H1 (cell line): ENCODE results near the gene FMNL1. TPM values are rescaled to one million over a fixed set of nuclear protein-coding genes. Genes with fewer than 3 reads are reported as not detected.

Source experiments
- CTCF ChIA-PET: fragments of 300-600 bp; sonication (Branson Sonifier 250); formaldehyde crosslinking; loops from one replicate; lab custom pipeline; 2021; ENCODE audit not compliant: partially characterized antibody; lab: Charles Lee
- POLR2A ChIA-PET: fragments of 300-600 bp; sonication (Branson Sonifier 250); formaldehyde crosslinking; loops from one replicate; lab custom pipeline; 2021; ENCODE audit warnings: inconsistent platforms; ENCODE audit not compliant: partially characterized antibody; lab: Charles Lee
- DNase-seq, 2 experiments: peaks; one replicate each; pipeline versions ENCODE4 v3.0.0 to v3.0.0-alpha.2; 2010 to 2022; ENCODE audit warnings: low spot score in 2 of 2, low read depth in 1 of 2, mixed read lengths in 1 of 2
- FAIRE-seq: peaks from 2 replicates; lab custom pipeline; 2011; peaks lifted over from hg19 to GRCh38; lab: Jason Lieb, UNC
- H2AFZ ChIP-seq: 2 replicates; pipeline ENCODE4 v1.8.1; 2012; ENCODE audit warnings: low read length, inconsistent platforms
- H2AK5ac ChIP-seq: 2 replicates; pipeline ENCODE4 v1.6.1; 2013; ENCODE audit warnings: low read depth, low read length
- H2BK120ac ChIP-seq: replicated peaks from 2 replicates; pipeline ENCODE3; 2013; ENCODE audit warnings: low read depth, low read length, inconsistent platforms
- H2BK12ac ChIP-seq: 2 replicates; pipeline ENCODE4 v1.6.1; 2013; ENCODE audit warnings: low read depth, low read length
- H2BK15ac ChIP-seq: 2 replicates; pipeline ENCODE4 v1.6.1; 2013; ENCODE audit warnings: low read length
- H2BK20ac ChIP-seq: 2 replicates; pipeline ENCODE4 v1.6.1; 2013; ENCODE audit warnings: low read length
- H2BK5ac ChIP-seq: 2 replicates; pipeline ENCODE4 v1.6.1; 2013; ENCODE audit warnings: low read depth, low read length
- H3K14ac ChIP-seq: 2 replicates; pipeline ENCODE4 v1.6.1; 2013; ENCODE audit warnings: inconsistent platforms; ENCODE audit not compliant: insufficient read length
- H3K18ac ChIP-seq: 2 replicates; pipeline ENCODE4 v1.6.1; 2013; ENCODE audit warnings: low read length; ENCODE audit errors: extremely low read depth
- H3K23ac ChIP-seq: 2 replicates; pipeline ENCODE4 v1.6.1; 2013; ENCODE audit warnings: inconsistent platforms; ENCODE audit not compliant: insufficient read length
- H3K23me2 ChIP-seq: 2 replicates; pipeline ENCODE4 v1.6.1; 2013; ENCODE audit warnings: low read depth, low read length
- H3K27ac ChIP-seq: 2 replicates; pipeline ENCODE4 v1.6.1; 2011; ENCODE audit warnings: low read depth, low read length, inconsistent platforms
- H3K27me3 ChIP-seq, 4 experiments: replicated peaks in 1 of 4; 1 replicate in 1 of 4; 2 replicates in 3 of 4; pipeline versions ENCODE4 v1.6.1 to v1.8.1; 2011 to 2013; ENCODE audit warnings: low read length in 3 of 4, mild to moderate bottlenecking in 3 of 4, inconsistent platforms in 2 of 4, mixed read lengths in 2 of 4, moderate library complexity in 1 of 4; ENCODE audit not compliant: control insufficient read depth in 3 of 4, insufficient read depth in 3 of 4; ENCODE audit errors: extremely low read depth in 1 of 4
- H3K36me3 ChIP-seq, 4 experiments: 2 replicates each; pipeline versions ENCODE4 v1.6.1 to v1.8.1; 2011 to 2013; ENCODE audit warnings: mild to moderate bottlenecking in 4 of 4, low read length in 3 of 4, moderate library complexity in 2 of 4, control low read depth in 1 of 4, inconsistent platforms in 1 of 4; ENCODE audit not compliant: insufficient read depth in 4 of 4, control insufficient read depth in 2 of 4
- H3K4ac ChIP-seq: replicated peaks from 2 replicates; pipeline ENCODE3; 2013; ENCODE audit warnings: low read length, low read depth, mixed read lengths, inconsistent platforms; ENCODE audit not compliant: insufficient read length
- H3K4me1 ChIP-seq, 4 experiments: replicated peaks in 1 of 4; 1 replicate in 1 of 4; 2 replicates in 3 of 4; pipeline versions ENCODE4 v1.6.1 to v1.8.1; 2011 to 2013; ENCODE audit warnings: low read length in 3 of 4, inconsistent platforms in 2 of 4, mixed read lengths in 1 of 4; ENCODE audit not compliant: insufficient read depth in 4 of 4, control insufficient read depth in 3 of 4
- H3K4me2 ChIP-seq, 2 experiments: 2 replicates each; pipeline versions ENCODE4 v1.6.1 to v1.8.1; 2011 to 2013; ENCODE audit warnings: low read depth in 2 of 2, low read length in 2 of 2, control low read depth in 1 of 2, inconsistent platforms in 1 of 2, mild to moderate bottlenecking in 1 of 2; ENCODE audit not compliant: insufficient read depth in 1 of 2
- H3K4me3 ChIP-seq, 4 experiments: fragments of 200-600, 300-600 bp in 1 of 4; sonication (generic), shearing (Covaris generic), sonication (Bioruptor Twin) in 1 of 4; 2 replicates each; pipeline versions ENCODE4 v1.5.1 to v1.8.1; 2011 to 2016; ENCODE audit warnings: low read length in 4 of 4, low read depth in 3 of 4, control low read depth in 2 of 4, inconsistent platforms in 2 of 4, mild to moderate bottlenecking in 2 of 4, mixed read lengths in 1 of 4, moderate library complexity in 1 of 4; ENCODE audit not compliant: insufficient read depth in 2 of 4; ENCODE audit errors: extremely low read depth in 1 of 4
- H3K56ac ChIP-seq: replicated peaks from 2 replicates; pipeline ENCODE3; 2013; ENCODE audit warnings: low read depth, mild to moderate bottlenecking, mixed read lengths, low read length, inconsistent platforms; ENCODE audit not compliant: insufficient read length
- H3K79me1 ChIP-seq: 2 replicates; pipeline ENCODE4 v1.6.1; 2013; ENCODE audit warnings: low read depth, low read length, control low read depth
- H3K79me2 ChIP-seq, 2 experiments: 2 replicates each; pipeline versions ENCODE4 v1.6.1 to v1.8.1; 2012 to 2013; ENCODE audit warnings: low read length in 2 of 2, mild to moderate bottlenecking in 2 of 2, inconsistent platforms in 1 of 2; ENCODE audit not compliant: insufficient read depth in 2 of 2, control insufficient read depth in 1 of 2
- H3K9ac ChIP-seq, 4 experiments: replicated peaks in 1 of 4; 1 replicate in 1 of 4; 2 replicates in 3 of 4; pipeline versions ENCODE4 v1.6.1 to v1.8.1; 2011 to 2013; ENCODE audit warnings: low read depth in 3 of 4, low read length in 3 of 4, control low read depth in 2 of 4, mild to moderate bottlenecking in 2 of 4, moderate library complexity in 2 of 4, inconsistent platforms in 1 of 4; ENCODE audit errors: extremely low read depth in 1 of 4
- H3K9me3 ChIP-seq, 2 experiments: 2 replicates each; pipeline versions ENCODE4 v1.6.1 to v1.8.1; 2012 to 2013; ENCODE audit warnings: mild to moderate bottlenecking in 2 of 2, moderate library complexity in 2 of 2, control low read depth in 1 of 2, inconsistent platforms in 1 of 2, low read depth in 1 of 2, low read length in 1 of 2, mixed read lengths in 1 of 2; ENCODE audit not compliant: insufficient read depth in 2 of 2
- H4K20me1 ChIP-seq, 2 experiments: replicated peaks in 1 of 2; 2 replicates each; pipeline versions ENCODE3 to v1.8.1; 2011 to 2013; ENCODE audit warnings: inconsistent platforms in 2 of 2, low read length in 2 of 2, mild to moderate bottlenecking in 1 of 2; ENCODE audit not compliant: insufficient read depth in 2 of 2, control insufficient read depth in 1 of 2
- H4K5ac ChIP-seq: 2 replicates; pipeline ENCODE4 v1.6.1; 2013; ENCODE audit warnings: low read length, low read depth, mixed read lengths, inconsistent platforms; ENCODE audit not compliant: insufficient read length
- H4K8ac ChIP-seq: 2 replicates; pipeline ENCODE4 v1.8.0; 2013; ENCODE audit warnings: mild to moderate bottlenecking, moderate library complexity, low read length, inconsistent platforms; ENCODE audit not compliant: insufficient read depth; ENCODE audit errors: extremely low read depth
- H4K91ac ChIP-seq: replicated peaks from 2 replicates; pipeline ENCODE3; 2013; ENCODE audit warnings: low read length, mixed read lengths, inconsistent platforms; ENCODE audit not compliant: insufficient read length
- CREB1 ChIP-seq: IDR thresholded peaks from 2 replicates; pipeline ENCODE4 v1.6.1; 2012; ENCODE audit warnings: inconsistent platforms
- HDAC2 ChIP-seq, 2 experiments: fragments of 300-600 bp in 1 of 2; sonication (generic) in 1 of 2; IDR thresholded peaks; 2 replicates each; pipeline ENCODE4 v1.6.1; 2011 to 2012; ENCODE audit warnings: low read depth in 2 of 2, low read length in 2 of 2, mild to moderate bottlenecking in 2 of 2, moderate library complexity in 2 of 2, borderline replicate concordance in 1 of 2, inconsistent platforms in 1 of 2
- POLR2A ChIP-seq, 2 experiments: IDR thresholded peaks; 1 replicate in 1 of 2; 2 replicates in 1 of 2; pipeline ENCODE4 v1.6.1; 2011; ENCODE audit warnings: low read depth in 2 of 2, low read length in 2 of 2, mild to moderate bottlenecking in 2 of 2; ENCODE audit errors: control extremely low read depth in 1 of 2
- SUZ12 ChIP-seq: fragments of 200-600 bp; sonication (generic); IDR thresholded peaks from 2 replicates; pipeline ENCODE4 v1.6.1; 2012; ENCODE audit warnings: mild to moderate bottlenecking, inconsistent platforms, low read length, moderate library complexity, mixed read lengths
- WGBS, 2 experiments: shearing (Covaris generic) in 1 of 2; methylation state at CpG; one replicate each; pipeline versions ENCODE4 v1.1.6 to v1.1.7; 2013 to 2015; ENCODE audit warnings: low lambda C conversion rate in 2 of 2, mixed read lengths in 2 of 2, inconsistent platforms in 1 of 2, low coverage in 1 of 2, missing lambda C conversion rate in 1 of 2; ENCODE audit not compliant: insufficient replicate concordance in 2 of 2, insufficient coverage in 1 of 2, insufficient read length in 1 of 2; ENCODE audit errors: extremely low coverage in 1 of 2, missing lambda C conversion rate in 1 of 2; 5-methylcytosine and 5-hydroxymethylcytosine counted together
- polyA plus RNA-seq, 7 experiments: library from polyadenylated mRNA; depleted of rRNA in 3 of 7; stranded (reverse) in 5 of 7; unstranded in 2 of 7; fragments of >200 nt in 5 of 7; fragments of 200-250 nt in 2 of 7; gene quantifications; 1 replicate in 5 of 7; 2 replicates in 1 of 7; 4 replicates in 1 of 7; pipeline versions ENCODE4 v1.2.1 to v1.2.3, GENCODE V29; 2011 to 2013; ENCODE audit warnings: missing spikeins in 2 of 7, mixed read lengths in 2 of 7
- total RNA-seq: library from RNA; stranded (reverse); fragmentation: NEBNext Ultra II Directional; extraction: Animal tissue kit (Norgen Biotek cat#: 25700); gene quantifications from 2 replicates; pipeline ENCODE4 v1.2.1, GENCODE V29; 2021

The FMNL1 gene
- total and polyA plus RNA-seq, 2 of the 8 experiments (the other 6 are each of a cell fraction or from before 2014, with no cell fraction given): 2.5 to 8.6 TPM

DNA sequence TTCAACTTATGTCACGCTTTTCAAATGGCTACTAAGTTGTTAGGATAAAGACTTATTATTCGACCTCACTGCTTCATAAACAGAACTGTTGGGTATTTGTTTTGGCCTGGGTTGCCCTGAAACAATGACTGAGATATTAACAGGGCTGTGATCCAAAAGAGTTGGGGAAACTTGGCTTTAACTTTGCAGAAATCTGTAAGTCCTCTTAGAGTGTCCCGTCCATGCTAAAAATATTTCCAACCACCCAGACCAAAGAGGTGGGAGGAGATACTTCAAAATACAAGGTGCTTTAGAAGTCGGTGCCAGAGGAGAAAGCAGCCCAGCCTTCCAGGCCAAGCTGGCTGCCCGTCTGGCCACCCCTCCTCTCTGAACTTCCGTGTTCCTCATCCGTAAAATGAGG lies 56.3 kb downstream of the FMNL1 start:
- no peak overlapping the region for H2BK15ac ChIP-seq
- H3K9ac ChIP-seq: no peak overlapping the region
- no peaks in the 10 kb centered on the region for H3K23me2 ChIP-seq
- no peak overlapping the region for H3K23ac ChIP-seq
- H3K27ac ChIP-seq: no peak overlapping the region
- H3K9me3 ChIP-seq: no peaks in the 10 kb centered on the region
- no peaks in the 10 kb centered on the region for H3K27me3 ChIP-seq
- H2AK5ac ChIP-seq: no peak overlapping the region
- peaks cover 0 to 5% (median 2%) of the 10 kb centered on the region in 4 experiments; a peak in 3 of 8 replicates for H3K36me3 ChIP-seq
- H4K91ac ChIP-seq: no peak overlapping the region
- no peaks in the 10 kb centered on the region for H3K79me2 ChIP-seq
- no peak overlapping the region for H4K8ac ChIP-seq
- CTCF ChIA-PET: interaction anchor here (0.6 to 29.1 kb wide), 38 partner anchors 8 to 154 kb away, joined by 3 to 579 read pairs (median 6); partner anchors contain the start of gene MAP3K14
- peaks cover 0 to 4% (median under 1%) of the 10 kb centered on the region in 4 experiments; a peak in 1 of 7 replicates for H3K4me1 ChIP-seq
- FAIRE-seq (no peak), DNase-seq (no peak)
- H2BK12ac ChIP-seq: no peak overlapping the region
- H2BK120ac ChIP-seq: no peak overlapping the region
- H3K4ac ChIP-seq: no peak overlapping the region
- no peak overlapping the region for H3K56ac ChIP-seq
- no peak overlapping the region for H3K4me2 ChIP-seq
- no peak overlapping the region for H2BK20ac ChIP-seq
- H4K20me1 ChIP-seq: no peaks in the 10 kb centered on the region
- H3K14ac ChIP-seq: no peak overlapping the region
- H2AFZ ChIP-seq: no peak overlapping the region
- no peak overlapping the region for H4K5ac ChIP-seq
- H3K18ac ChIP-seq: no peak overlapping the region
- H3K79me1 ChIP-seq: no peaks in the 10 kb centered on the region
- POLR2A ChIA-PET: interaction anchor here (0.8 to 1.5 kb wide), 4 partner anchors 9 to 129 kb away, joined by 3 to 7 read pairs (median 4); partner anchors contain the start of gene HEXIM1
- WGBS, 2 experiments: 91% methylated on average over 7 of the region's 7 CpGs; no CpG with 5 or more reads in 1 of the 2 experiments
- TF ChIP-seq HDAC2 (IDR thresholded peaks at IDR 0.05; ENCODE audit: borderline replicate concordance in 1 of 2, low read depth in 2 of 2, low read length in 2 of 2) (no peak), CREB1 (no peak), POLR2A (IDR thresholded peaks at IDR 0.05; ENCODE audit: control extremely low read depth in 1 of 2, low read depth in 2 of 2, low read length in 2 of 2) (no peak), SUZ12 (no peak)
- no peak overlapping the region for H2BK5ac ChIP-seq
- no peak overlapping the region for H3K4me3 ChIP-seq
